OCI-LY3 (cell line): ENCODE data around the gene HIGD2A.

Source experiments
- H2AFZ ChIP-seq: fragments of 200-600, 300-600 bp; shearing (Covaris generic); 2 replicates; pipeline ENCODE4 v1.6.0; 2014; ENCODE audit warnings: antibody characterized with exemption, low read depth, low read length
- H3K27ac ChIP-seq: fragments of 200-600, 300-600 bp; sonication (generic); 2 replicates; pipeline ENCODE4 v1.5.1; 2014; ENCODE audit warnings: mild to moderate bottlenecking, low read length, moderate library complexity, mixed read lengths
- H3K27me3 ChIP-seq: fragments of 200-600, 300-600 bp; sonication (generic); 2 replicates; pipeline ENCODE4 v1.6.1; 2014; ENCODE audit warnings: low read depth, low read length, mixed read lengths
- H3K36me3 ChIP-seq: fragments of 200-600, 300-600 bp; sonication (generic); replicated peaks from 2 replicates; pipeline ENCODE3; 2014; ENCODE audit warnings: low read depth, low read length, mixed read lengths
- H3K4me1 ChIP-seq: fragments of 300-600, 200-600 bp; sonication (generic); 2 replicates; pipeline ENCODE4 v1.6.1; 2014; ENCODE audit warnings: low read length, mixed read lengths
- H3K4me2 ChIP-seq: fragments of 200-600, 300-600 bp; sonication (generic); 2 replicates; pipeline ENCODE4 v1.6.1; 2014; ENCODE audit warnings: low read length, mixed read lengths
- H3K4me3 ChIP-seq: fragments of 300-600, 200-600 bp; sonication (generic); 2 replicates; pipeline ENCODE4 v1.5.1; 2014; ENCODE audit warnings: antibody characterized with exemption, mild to moderate bottlenecking, low read length, moderate library complexity
- H3K79me2 ChIP-seq: fragments of 300-600, 200-600 bp; shearing (Covaris generic); 2 replicates; pipeline ENCODE4 v1.6.1; 2014; ENCODE audit warnings: mild to moderate bottlenecking, low read length, mixed read lengths
- H3K9ac ChIP-seq: fragments of 300-600, 200-600 bp; shearing (Covaris generic); 2 replicates; pipeline ENCODE4 v1.6.0; 2014; ENCODE audit warnings: mild to moderate bottlenecking, low read length, moderate library complexity
- H3K9me3 ChIP-seq: fragments of 200-600, 300-600 bp; shearing (Covaris generic); 2 replicates; pipeline ENCODE4 v1.6.1; 2014; ENCODE audit warnings: low read length, mixed read lengths; ENCODE audit not compliant: insufficient read depth
- H4K20me1 ChIP-seq: fragments of 200-600, 300-600 bp; sonication (generic); 2 replicates; pipeline ENCODE4 v1.6.1; 2016; ENCODE audit warnings: low read length, mixed read lengths; ENCODE audit not compliant: insufficient read depth
- CTCF ChIP-seq: fragments of 200-600, 300-600 bp; sonication (generic); IDR thresholded peaks from 2 replicates; pipeline ENCODE4 v1.5.1; 2014; ENCODE audit warnings: antibody characterized with exemption, low read length, low read depth
- EZH2phosphoT487 ChIP-seq: fragments of 200-600 bp; shearing (Covaris generic); IDR thresholded peaks from 2 replicates; pipeline ENCODE4 v1.6.1; 2018; ENCODE audit warnings: antibody characterized with exemption, mixed run types, low read depth

The HIGD2A gene

GRCh38 chr5:176427971-176428370 is 39.4 kb downstream of the HIGD2A start:
- H3K9ac ChIP-seq, result no peak overlapping the region

GRCh38 chr5:176429972-176430371 is 41.4 kb downstream of the HIGD2A start:
- Histone ChIP-seq H3K9me3 (0 out of 2 replicates have a peak, but pooled peaks cover 3% of the 10 kb centered on the region), H3K4me1 (no peaks in the 10 kb centered on the region), H3K27ac (no peak overlapping the region), H4K20me1 (no peaks in the 10 kb centered on the region), H3K36me3 (no peaks in the 10 kb centered on the region), H3K4me2 (no peak overlapping the region), H2AFZ (no peak overlapping the region), H3K79me2 (no peaks in the 10 kb centered on the region), H3K27me3 (no peaks in the 10 kb centered on the region), H3K4me3 (no peak overlapping the region), H3K9ac (no peak overlapping the region)
- no peak for TF ChIP-seq EZH2phosphoT487
- TF ChIP-seq CTCF, result no peak

More at GRCh38 chr5:176427971-176428370, 39.4 kb downstream of the HIGD2A start:
- no peaks in the 10 kb centered on the region for H3K4me1 ChIP-seq
- H3K27me3 ChIP-seq, result no peaks in the 10 kb centered on the region
- H2AFZ ChIP-seq, result no peak overlapping the region
- no peak overlapping the region for H3K27ac ChIP-seq
- no peaks in the 10 kb centered on the region for H4K20me1 ChIP-seq
- H3K9me3 ChIP-seq, result 0 out of 2 replicates have a peak, but pooled peaks cover 3% of the 10 kb centered on the region
- no peaks in the 10 kb centered on the region for H3K79me2 ChIP-seq
- no peak overlapping the region for H3K4me3 ChIP-seq
- no peaks in the 10 kb centered on the region for H3K36me3 ChIP-seq
- no peak overlapping the region for H3K4me2 ChIP-seq
- TF ChIP-seq CTCF (no peak), EZH2phosphoT487 (no peak)

- Histone ChIP-seq H3K4me2 (no peak overlapping the region), H3K9ac (no peak overlapping the region), H3K4me3 (no peak overlapping the region), H3K36me3 (no peaks in the 10 kb centered on the region), H3K27ac (no peak overlapping the region), H3K4me1 (peaks cover 5% of the 10 kb centered on the region), H4K20me1 (no peaks in the 10 kb centered on the region), H3K79me2 (no peaks in the 10 kb centered on the region), H2AFZ (no peak overlapping the region), H3K27me3 (no peaks in the 10 kb centered on the region), H3K9me3 (no peaks in the 10 kb centered on the region)
- TF ChIP-seq EZH2phosphoT487 (no peak), CTCF (no peak)
Observed at GRCh38 chr5:176432707-176433106, 44.2 kb downstream of the HIGD2A start.

- Histone ChIP-seq H3K4me2 (peak overlapping the region; percentile 55), H3K4me3 (peak overlapping the region; percentile 44; the same call in 1 of the 2 replicates)
Observed at GRCh38 chr5:176436656-176437055, 48.1 kb downstream of the HIGD2A start.

More at GRCh38 chr5:176436656-176437055, 48.1 kb downstream of the HIGD2A start:
- Histone ChIP-seq H2AFZ (0 out of 2 replicates have a peak overlapping the region, but pooled peaks have one; percentile 46), H3K79me2 (no peaks in the 10 kb centered on the region), H3K27me3 (no peaks in the 10 kb centered on the region), H3K36me3 (no peaks in the 10 kb centered on the region), H3K4me1 (peaks cover 5% of the 10 kb centered on the region), H3K27ac (no peak overlapping the region), H4K20me1 (no peaks in the 10 kb centered on the region), H3K9ac (no peak overlapping the region), H3K9me3 (no peaks in the 10 kb centered on the region)
- no peak for TF ChIP-seq CTCF
- no peak for TF ChIP-seq EZH2phosphoT487
